HEK293T (cell line): Measurements from ENCODE around the gene UBE2G2.

ENCODE experiments used
- CTCF ChIA-PET: fragments of 350-600 bp; formaldehyde crosslinking; extraction: SDS; loops from one replicate; lab custom pipeline; 2021; ENCODE audit warnings: antibody characterized with exemption, inconsistent platforms; lab: Yijun Ruan, JAX
- POLR2A ChIA-PET: fragments of 350-600 bp; formaldehyde crosslinking; extraction: SDS; loops from one replicate; lab custom pipeline; 2020; ENCODE audit warnings: antibody characterized with exemption, inconsistent platforms; lab: Yijun Ruan, JAX
- DNase-seq: peaks from one replicate; pipeline ENCODE4 v3.0.0; 2012; ENCODE audit warnings: mixed read lengths; ENCODE audit errors: extremely low spot score
- ARNT ChIP-seq: fragments of 450-650 bp; IDR thresholded peaks from 2 replicates; pipeline ENCODE4 v1.6.1; 2017; ENCODE audit warnings: mild to moderate bottlenecking
- BHLHE40 ChIP-seq: fragments of 450-650 bp; IDR thresholded peaks from 2 replicates; pipeline ENCODE4 v1.6.1; 2016; ENCODE audit warnings: mild to moderate bottlenecking, moderate library complexity, borderline replicate concordance
- CTBP1 ChIP-seq: fragments of 450-650 bp; IDR thresholded peaks from 2 replicates; pipeline ENCODE4 v1.6.1; 2016; ENCODE audit warnings: borderline replicate concordance
- ELF4 ChIP-seq: fragments of 450-650 bp; IDR thresholded peaks from 2 replicates; pipeline ENCODE4 v1.6.1; 2017; ENCODE audit warnings: antibody characterized with exemption
- FOXA1 ChIP-seq: fragments of 450-650 bp; IDR thresholded peaks from 2 replicates; pipeline ENCODE4 v1.6.1; 2016; ENCODE audit warnings: mild to moderate bottlenecking
- FOXK2 ChIP-seq: fragments of 450-650 bp; IDR thresholded peaks from 2 replicates; pipeline ENCODE4 v1.6.1; 2016; ENCODE audit warnings: mild to moderate bottlenecking
- FOXM1 ChIP-seq: fragments of 450-650 bp; IDR thresholded peaks from 2 replicates; pipeline ENCODE4 v1.6.1; 2017; ENCODE audit warnings: mild to moderate bottlenecking, borderline replicate concordance
- HDGF ChIP-seq: fragments of 450-650 bp; IDR thresholded peaks from 2 replicates; pipeline ENCODE4 v1.6.1; 2017; ENCODE audit warnings: antibody characterized with exemption, borderline replicate concordance
- L3MBTL2 ChIP-seq: fragments of 450-650 bp; conservative IDR thresholded peaks from 2 replicates; pipeline ENCODE4 v1.6.1; 2016; ENCODE audit warnings: mild to moderate bottlenecking
- LEF1 ChIP-seq: fragments of 450-650 bp; IDR thresholded peaks from 2 replicates; pipeline ENCODE4 v1.6.1; 2017; ENCODE audit warnings: mild to moderate bottlenecking, borderline replicate concordance
- NFRKB ChIP-seq: fragments of 450-650 bp; IDR thresholded peaks from 2 replicates; pipeline ENCODE4 v1.6.1; 2016; ENCODE audit warnings: mild to moderate bottlenecking, moderate library complexity
- SP1 ChIP-seq: fragments of 450-650 bp; IDR thresholded peaks from 2 replicates; pipeline ENCODE4 v1.6.1; 2017
- SUZ12 ChIP-seq: fragments of 450-650 bp; IDR thresholded peaks from 2 replicates; pipeline ENCODE4 v1.6.1; 2016; ENCODE audit warnings: mild to moderate bottlenecking
- TARDBP ChIP-seq: fragments of 450-650 bp; IDR thresholded peaks from 2 replicates; pipeline ENCODE4 v1.6.1; 2016
- ZNF384 ChIP-seq: fragments of 450-650 bp; IDR thresholded peaks from 2 replicates; pipeline ENCODE4 v1.6.1; 2016
- TF ChIP-seq, protein P1 (sequence below): fragments of 450-650 bp; IDR thresholded peaks from 2 replicates; pipeline ENCODE4 v1.6.1; 2016

The UBE2G2 gene

DNA sequence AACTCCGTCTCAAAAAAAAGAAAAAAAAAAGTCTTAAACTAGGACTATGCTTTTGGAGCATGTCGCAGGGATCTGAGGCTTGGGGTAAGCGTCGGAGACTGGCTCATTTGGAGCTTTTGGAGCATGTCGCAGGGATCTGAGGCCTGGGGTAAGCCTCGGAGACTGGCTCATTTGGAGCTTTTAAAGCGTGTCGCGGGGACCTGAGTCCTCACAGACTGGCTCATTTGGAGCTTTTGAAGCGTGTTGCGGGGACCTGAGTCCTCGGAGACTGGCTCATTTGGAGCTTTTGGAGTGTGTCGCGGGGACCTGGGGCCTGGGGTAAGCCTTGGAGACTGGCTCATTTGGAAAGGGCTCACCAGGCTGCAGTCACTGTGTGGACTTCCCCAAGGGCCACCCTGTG lies 76.7 kb downstream of the UBE2G2 start:
- no peak for DNase-seq
- TF ChIP-seq SUZ12: no peak
- no peak for TF ChIP-seq ZNF384
- TF ChIP-seq TARDBP: no peak
- TF ChIP-seq FOXK2: no peak
- TF ChIP-seq FOXM1: no peak
- no peak for TF ChIP-seq L3MBTL2
- no peak for TF ChIP-seq FOXA1
- TF ChIP-seq BHLHE40: no peak
- CTCF ChIA-PET: no interaction called here

DNA sequence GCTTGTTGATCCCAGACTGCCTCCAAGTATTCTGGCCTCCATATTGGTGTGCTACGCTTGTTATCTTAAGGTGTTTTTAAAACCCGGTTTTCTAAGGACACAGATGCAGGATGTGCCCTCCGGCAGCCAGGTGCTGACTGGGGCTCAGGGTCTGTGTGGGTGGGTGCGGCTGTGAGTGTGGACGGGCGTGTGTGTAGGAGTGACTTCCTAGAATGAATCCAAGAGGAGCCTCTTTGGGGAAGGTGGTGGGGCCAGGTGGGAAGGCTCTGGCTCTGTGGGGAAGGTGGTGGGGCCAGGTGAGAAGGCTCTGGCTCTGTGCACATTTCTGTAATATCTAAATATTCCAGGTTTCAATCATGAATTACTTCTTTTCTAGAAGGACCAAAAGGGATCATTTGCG lies 77.4 kb downstream of the UBE2G2 start:
- DNase-seq: no peak
- POLR2A ChIA-PET: no interaction called here
- CTCF ChIA-PET: no interaction called here
- TF ChIP-seq SUZ12 (no peak), BHLHE40 (no peak), L3MBTL2 (no peak), SP1 (no peak), LEF1 (no peak), ARNT (no peak), FOXA1 (no peak), ZNF384 (no peak), TARDBP (no peak), FOXM1 (no peak), CTBP1 (no peak), HDGF (no peak), ELF4 (no peak), FOXK2 (no peak), NFRKB (no peak)
- TF ChIP-seq, protein P1, sequence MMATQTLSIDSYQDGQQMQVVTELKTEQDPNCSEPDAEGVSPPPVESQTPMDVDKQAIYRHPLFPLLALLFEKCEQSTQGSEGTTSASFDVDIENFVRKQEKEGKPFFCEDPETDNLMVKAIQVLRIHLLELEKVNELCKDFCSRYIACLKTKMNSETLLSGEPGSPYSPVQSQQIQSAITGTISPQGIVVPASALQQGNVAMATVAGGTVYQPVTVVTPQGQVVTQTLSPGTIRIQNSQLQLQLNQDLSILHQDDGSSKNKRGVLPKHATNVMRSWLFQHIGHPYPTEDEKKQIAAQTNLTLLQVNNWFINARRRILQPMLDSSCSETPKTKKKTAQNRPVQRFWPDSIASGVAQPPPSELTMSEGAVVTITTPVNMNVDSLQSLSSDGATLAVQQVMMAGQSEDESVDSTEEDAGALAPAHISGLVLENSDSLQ: no peak

More for the DNA sequence above, 76.7 kb downstream of the UBE2G2 start:
- POLR2A ChIA-PET: no interaction called here

DNA sequence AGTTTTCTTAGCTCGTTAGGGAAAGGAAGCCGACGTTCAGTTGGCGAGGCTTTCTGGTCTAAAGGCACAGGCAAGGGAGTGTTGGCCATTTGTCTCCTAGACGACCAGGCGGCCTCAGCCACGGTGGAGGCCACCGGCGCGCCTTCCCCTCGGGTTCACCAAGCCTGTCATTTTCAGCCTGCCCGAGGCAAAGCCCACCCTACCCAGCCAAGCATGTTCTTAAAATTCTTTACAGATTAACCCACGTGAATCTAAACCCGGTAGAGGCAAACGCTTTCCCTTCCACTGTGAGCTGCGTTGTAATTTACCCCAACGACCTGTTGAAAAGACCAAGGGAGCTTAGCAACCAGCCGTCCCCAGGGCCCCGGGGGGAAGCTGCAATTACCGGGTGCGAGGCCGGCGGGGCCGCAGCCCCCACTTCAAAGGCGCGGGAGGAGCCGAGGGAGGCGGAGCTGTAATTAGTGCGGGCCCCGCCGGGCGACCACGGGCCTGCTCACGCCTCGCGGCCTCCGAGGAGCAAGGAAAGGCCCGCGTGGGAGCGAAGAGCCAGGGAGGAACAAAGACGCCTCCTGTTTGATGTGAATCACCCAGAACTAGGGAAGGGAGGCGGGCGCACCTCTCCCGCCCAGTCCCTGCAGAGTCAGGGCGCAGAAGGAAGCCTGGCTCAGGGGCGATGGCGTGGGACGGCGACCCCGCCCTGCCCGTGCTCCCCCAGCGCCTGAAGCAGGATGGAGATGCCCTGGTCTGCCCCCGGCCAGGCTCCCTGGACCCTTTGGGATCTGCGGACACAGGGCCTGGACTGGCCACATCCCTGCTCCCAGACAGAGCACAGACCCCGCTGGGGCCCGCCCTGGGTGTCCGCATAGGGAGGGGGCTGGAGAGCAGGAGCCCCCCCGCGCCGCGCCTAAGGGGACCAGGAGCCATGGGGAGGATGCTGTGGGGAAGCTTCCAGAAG lies 78.2 kb downstream of the UBE2G2 start:
- CTCF ChIA-PET: no interaction called here
- POLR2A ChIA-PET: no interaction called here
- no peak for DNase-seq
- TF ChIP-seq ZNF384 (no peak), SUZ12 (no peak), BHLHE40 (no peak), TARDBP (no peak), L3MBTL2 (no peak), FOXK2 (no peak), ELF4 (no peak), ARNT (no peak), LEF1 (no peak), HDGF (no peak), NFRKB (no peak), FOXA1 (no peak), SP1 (no peak)
- TF ChIP-seq, protein P1: no peak

DNA sequence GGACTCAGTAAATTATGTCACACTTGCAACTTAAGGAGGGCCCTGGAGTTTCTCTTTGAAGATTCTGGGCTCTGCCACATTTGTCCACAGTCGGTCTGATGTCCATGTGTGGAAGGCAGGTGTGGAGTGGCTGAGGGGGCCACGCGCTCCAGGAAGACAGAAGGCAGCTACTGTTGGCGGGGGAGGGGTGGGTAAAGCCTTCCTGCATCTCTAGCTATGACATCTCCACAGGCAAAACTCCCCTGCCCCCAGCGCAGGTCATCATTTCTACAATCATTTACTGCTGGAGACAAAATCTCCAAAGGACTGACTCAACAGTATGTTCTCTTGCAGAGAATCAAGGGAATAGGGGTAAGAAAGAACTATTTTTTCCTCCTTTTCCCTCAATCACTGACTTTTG lies 78.9 kb downstream of the UBE2G2 start:
- TF ChIP-seq ELF4 (no peak), FOXM1 (no peak), NFRKB (no peak), FOXK2 (no peak), CTBP1 (no peak), ZNF384 (no peak), TARDBP (no peak), ARNT (no peak), SUZ12 (no peak), SP1 (no peak), LEF1 (no peak), FOXA1 (no peak), L3MBTL2 (no peak), HDGF (no peak)
- TF ChIP-seq, protein P1: no peak
- CTCF ChIA-PET: no interaction called here
- DNase-seq: no peak
- POLR2A ChIA-PET: no interaction called here

DNA sequence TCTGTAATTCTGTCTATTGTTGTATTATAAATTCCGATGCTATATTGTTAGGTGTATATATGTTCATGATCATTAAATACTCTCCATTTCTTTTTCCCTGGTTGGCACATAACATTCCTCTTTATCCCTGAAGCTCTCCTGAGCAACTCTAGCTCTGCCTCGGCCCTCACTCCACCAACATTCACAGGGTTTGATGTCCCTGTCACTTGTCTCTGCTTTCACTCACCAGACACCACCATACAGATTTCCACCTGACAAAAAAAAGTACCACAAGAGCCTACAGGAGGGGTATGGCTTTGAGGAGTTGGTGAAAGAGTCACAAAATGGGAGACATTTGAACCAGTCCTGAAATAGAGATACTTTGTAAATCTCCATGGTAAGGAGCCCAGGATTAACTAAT lies 81.5 kb downstream of the UBE2G2 start:
- CTCF ChIA-PET: no interaction called here
- POLR2A ChIA-PET: no interaction called here
- no peak for DNase-seq
- no peak for TF ChIP-seq FOXA1
- TF ChIP-seq HDGF: no peak
- TF ChIP-seq, protein P1: no peak
- no peak for TF ChIP-seq FOXM1
